GM23338 (cell line): ENCODE results near the gene TIGAR. TPM values are rescaled to one million over a fixed set of nuclear protein-coding genes. Genes with fewer than 3 reads are reported as not detected.

Source experiments
- CTCF ChIP-seq, 2 experiments: fragments of 200-600 bp in 1 of 2; sonication (generic) in 1 of 2; conservative IDR thresholded peaks; 2 replicates each; pipeline versions ENCODE4 v1.5.1 to v1.6.1; 2016 to 2017; ENCODE audit warnings: antibody characterized with exemption in 2 of 2, low read depth in 2 of 2, mild to moderate bottlenecking in 2 of 2, moderate library complexity in 1 of 2
- ETS1 ChIP-seq: IDR thresholded peaks from 2 replicates; pipeline ENCODE4 v1.6.1; 2016; ENCODE audit warnings: antibody characterized with exemption
- EZH2phosphoT487 ChIP-seq: fragments of 200-600 bp; sonication (generic); IDR thresholded peaks from one replicate; pipeline ENCODE4 v1.8.1; 2018; ENCODE audit warnings: antibody characterized with exemption; ENCODE audit not compliant: unreplicated experiment
- JUNB ChIP-seq: IDR thresholded peaks from one replicate; pipeline ENCODE4 v1.6.1; 2016; ENCODE audit warnings: antibody characterized with exemption; ENCODE audit not compliant: unreplicated experiment
- POLR2AphosphoS5 ChIP-seq: IDR thresholded peaks from 2 replicates; pipeline ENCODE4 v1.6.1; 2016; ENCODE audit warnings: antibody characterized with exemption, low read depth
- STAT1 ChIP-seq: IDR thresholded peaks from one replicate; pipeline ENCODE4 v1.6.1; 2016; ENCODE audit warnings: antibody characterized with exemption; ENCODE audit not compliant: unreplicated experiment
- ZNF114 ChIP-seq: fragments of 250-450 bp; sonication (Bioruptor Pico); IDR thresholded peaks from 2 replicates; pipeline ENCODE4 v1.5.0; 2020; ENCODE audit warnings: mild to moderate bottlenecking, moderate library complexity
- ZNF331 ChIP-seq: fragments of 250-450 bp; sonication (Bioruptor Pico); IDR thresholded peaks from 2 replicates; pipeline ENCODE4 v1.5.0; 2020; ENCODE audit warnings: low read depth, mild to moderate bottlenecking, moderate library complexity
- ZNF462 ChIP-seq: fragments of 250-450 bp; sonication (Bioruptor Pico); IDR thresholded peaks from 2 replicates; pipeline ENCODE4 v1.5.0; 2020; ENCODE audit warnings: mild to moderate bottlenecking, moderate library complexity
- polyA plus RNA-seq: library from polyadenylated mRNA; unstranded; fragments of >200 nt; fragmentation: Nextera tagmentation; extraction: Ambion mirVana; gene quantifications from 2 replicates; pipeline ENCODE4 v1.2.1, GENCODE V29; 2016
- total RNA-seq: library from RNA; depleted of rRNA; stranded (reverse); fragments of >200 nt; shearing (Covaris generic); gene quantifications from 2 replicates; pipeline ENCODE4 v1.2.3, GENCODE V29; 2014

TIGAR gene
- total and polyA plus RNA-seq, 2 experiments from 2014 or later = 10.4 to 13.3 TPM

- no peak for TF ChIP-seq ZNF462 (CRISPR knock-in tag)
- no peak for TF ChIP-seq STAT1
- TF ChIP-seq JUNB = no peak
- TF ChIP-seq ZNF331 (CRISPR knock-in tag) = no peak
- TF ChIP-seq CTCF (conservative IDR thresholded peaks at IDR 0.05; ENCODE audit: low read depth in 2 of 2) = no peak
- no peak for TF ChIP-seq EZH2phosphoT487
- TF ChIP-seq ZNF114 (CRISPR knock-in tag) = no peak
- TF ChIP-seq ETS1 = no peak
- no peak for TF ChIP-seq POLR2AphosphoS5
Measured at GRCh38 chr12:4308334-4308950, 12.6 kb upstream of the TIGAR start (continued).
